ENCODE results near the gene TRIML1. TPM values are rescaled to one million over a fixed set of nuclear protein-coding genes. Genes with fewer than 3 reads are reported as not detected.

The TRIML1 gene
- total and polyA plus RNA-seq, 2 of the 13 experiments (the other 11 are each of a cell fraction or from before 2014, with no cell fraction given) = not detected

GRCh38 chr4:188130355-188130754 lies 8.9 kb upstream of the TRIML1 start:
- H3K27ac ChIP-seq (ENCODE audit: extremely low read length, insufficient read depth, low read length) = no peak overlapping the region
- no peak overlapping the region for H3K4me2 ChIP-seq (ENCODE audit: low read depth, low read length)
- CTCF ChIA-PET (ENCODE audit: low intra/inter-chr PET ratio, low total read pairs) = no interaction called here
- H4K20me1 ChIP-seq (ENCODE audit: insufficient read depth, low read length) = no peaks in the 10 kb centered on the region
- no peak overlapping the region for H3K9ac ChIP-seq (ENCODE audit: insufficient read depth, low read depth, low read length)
- in situ Hi-C loops (cut with HindIII; ENCODE audit: extremely low pct_ligation_motif_present, low pct_unique_long_range_greater_than_20kb) = no loop called here
- no peaks in the 10 kb centered on the region for H3K4me1 ChIP-seq (ENCODE audit: insufficient read depth, low read length)
- WGBS (ENCODE audit: low lambda C conversion rate) = 7% methylated on average over 3 of the region's 4 CpGs
- no peak overlapping the region for H2AFZ ChIP-seq (ENCODE audit: low read length)
- intact Hi-C loops (cut with micrococcal nuclease; ENCODE audit: unreplicated experiment) = no loop called here
- no peaks in the 10 kb centered on the region; a peak in 1 of 5 replicates for H3K27me3 ChIP-seq (ENCODE audit: control insufficient read depth in 1 of 2, insufficient read depth in 2 of 2, low read length in 2 of 2)
- TF ChIP-seq DDIT3 (CRISPR knock-in tag; IDR thresholded peaks at IDR 0.05) (no peak), SMARCE1 (IDR thresholded peaks at IDR 0.05; ENCODE audit: borderline replicate concordance) (no peak), CENPT (CRISPR knock-in tag; IDR thresholded peaks at IDR 0.05; ENCODE audit: low read depth) (no peak), ZBTB8A (CRISPR knock-in tag; IDR thresholded peaks at IDR 0.05; ENCODE audit: borderline replicate concordance, low read depth) (no peak), HNF1A (IDR thresholded peaks at IDR 0.05; ENCODE audit: low read depth) (no peak), HNF1A (CRISPR knock-in tag; IDR thresholded peaks at IDR 0.05; ENCODE audit: borderline replicate concordance) (no peak)
- H3K79me2 ChIP-seq (ENCODE audit: insufficient read depth, low read length) = no peaks in the 10 kb centered on the region
- no peaks in the 10 kb centered on the region for H3K36me3 ChIP-seq (replicated peaks in 1 of 2; ENCODE audit: control insufficient read depth in 1 of 2, insufficient read depth in 2 of 2, low read length in 2 of 2)
- POLR2A ChIA-PET = no interaction called here
- no peak for DNase-seq (ENCODE audit: low spot score)
- H3K4me3 ChIP-seq (replicated peaks in 1 of 3; ENCODE audit: insufficient read depth in 1 of 3, low read depth in 2 of 3, low read length in 3 of 3) = no peak overlapping the region
- BruUV-seq (replicated peaks) = no TSS peak
- no peaks in the 10 kb centered on the region for H3K9me3 ChIP-seq (ENCODE audit: low read length)
- FAIRE-seq = no peak
- peak; percentile 43; the same call in 1 of the 3 replicates for ATAC-seq

Data from HepG2 (cell line).